MCF 10A (cell line): ENCODE measurements around the gene PARD3B. TPM values are rescaled to one million over a fixed set of nuclear protein-coding genes. Genes with fewer than 3 reads are reported as not detected.

Experiments
- BruUV-seq: library from RNA; stranded (reverse); fragments of 400-500 nt; replicated peaks from 2 replicates; lab custom pipeline; 2021; lab: Mats Ljungman, UMichigan
- CTCF ChIA-PET: fragments of 300-600 bp; sonication (Branson Sonifier 250); formaldehyde crosslinking; extraction: SDS; loops from one replicate; lab custom pipeline; 2021; ENCODE audit warnings: antibody characterized with exemption, inconsistent platforms; lab: Yijun Ruan, JAX
- POLR2A ChIA-PET: fragments of 300-600, 350-650 bp; sonication (Branson Sonifier 250); formaldehyde crosslinking; extraction: SDS; loops from one replicate; lab custom pipeline; 2020; ENCODE audit warnings: antibody characterized with exemption, inconsistent platforms; lab: Yijun Ruan, JAX
- DNase-seq: peaks from one replicate; pipeline ENCODE4 v3.0.0-alpha.2; 2018; ENCODE audit not compliant: unreplicated experiment
- H3K27ac Mint-ChIP-seq: one replicate; pipeline ENCODE4 v1.8.0; 2022; ENCODE audit warnings: mild to moderate bottlenecking, low read depth, mixed read lengths; ENCODE audit not compliant: unreplicated experiment
- H3K27me3 Mint-ChIP-seq: one replicate; pipeline ENCODE4 v1.8.0; 2022; ENCODE audit warnings: mixed read lengths; ENCODE audit not compliant: insufficient read depth, unreplicated experiment
- H3K36me3 Mint-ChIP-seq: one replicate; pipeline ENCODE4 v1.8.0; 2022; ENCODE audit warnings: mild to moderate bottlenecking, moderate library complexity, mixed read lengths; ENCODE audit not compliant: insufficient read depth, unreplicated experiment
- H3K4me1 Mint-ChIP-seq: one replicate; pipeline ENCODE4 v1.8.0; 2022; ENCODE audit warnings: mixed read lengths; ENCODE audit not compliant: insufficient read depth, unreplicated experiment
- H3K4me3 Mint-ChIP-seq: one replicate; pipeline ENCODE4 v1.8.0; 2022; ENCODE audit warnings: mild to moderate bottlenecking, moderate library complexity, mixed read lengths; ENCODE audit not compliant: unreplicated experiment
- H3K9me3 Mint-ChIP-seq: one replicate; pipeline ENCODE4 v1.8.0; 2022; ENCODE audit warnings: mixed read lengths; ENCODE audit not compliant: unreplicated experiment
- CTCF ChIP-seq: fragments of 200-600 bp; IDR thresholded peaks from one replicate; pipeline ENCODE4 v1.8.0; 2022; ENCODE audit warnings: antibody characterized with exemption, mild to moderate bottlenecking; ENCODE audit not compliant: unreplicated experiment
- intact Hi-C: fragments of 100-400 bp; cut with micrococcal nuclease; formaldehyde crosslinking; loops from 2 replicates; pipeline ENCODE4 v1.14.1; 2022
- total RNA-seq: library from RNA; stranded (reverse); gene quantifications from 2 replicates; pipeline ENCODE4 v1.2.3, GENCODE V29; 2022

The PARD3B gene
- total RNA-seq, 1 experiment from 2014 or later: 11.6 TPM

GRCh38 chr2:205052781-205053180 is 507.5 kb downstream of the PARD3B start:
- CTCF ChIA-PET: interaction anchor here (0.7 kb wide), 1 partner anchor 606 kb away, joined by 3 read pairs; no protein-coding TSS in a partner anchor
- Mint-ChIP-seq H3K27ac (no peak overlapping the region), H3K36me3 (peaks cover under 1% of the 10 kb centered on the region), H3K9me3 (peaks cover 2% of the 10 kb centered on the region), H3K4me1 (no peaks in the 10 kb centered on the region), H3K27me3 (no peaks in the 10 kb centered on the region), H3K4me3 (no peak overlapping the region)
- BruUV-seq: no TSS peak
- POLR2A ChIA-PET: no interaction called here
- intact Hi-C loops: loop anchor here (5.0 kb wide), 1 partner anchor 625 kb away; no protein-coding TSS in a partner anchor
- no peak for DNase-seq
- no peak for TF ChIP-seq CTCF

- BruUV-seq: no TSS peak
- H3K9me3 Mint-ChIP-seq: peaks cover 14% of the 10 kb centered on the region
- no peak for TF ChIP-seq CTCF
- ChIA-PET POLR2A (no interaction called here), CTCF (interaction anchor here (0.7 kb wide), 1 partner anchor 765 kb away, joined by 3 read pairs; no protein-coding TSS in a partner anchor)
- H3K27ac Mint-ChIP-seq: no peak overlapping the region
- H3K36me3 Mint-ChIP-seq: peaks cover 6% of the 10 kb centered on the region
- DNase-seq: no peak
- H3K4me1 Mint-ChIP-seq: no peaks in the 10 kb centered on the region
- intact Hi-C loops: loop anchor here (5.0 kb wide), 1 partner anchor 623 kb away; no protein-coding TSS in a partner anchor
- no peaks in the 10 kb centered on the region for H3K27me3 Mint-ChIP-seq
- no peak overlapping the region for H3K4me3 Mint-ChIP-seq
These were observed 508.6 kb downstream of the PARD3B start for GRCh38 chr2:205053827-205054410.

GRCh38 chr2:205054789-205055188 is 509.5 kb downstream of the PARD3B start:
- peaks cover 6% of the 10 kb centered on the region for H3K36me3 Mint-ChIP-seq
- TF ChIP-seq CTCF: no peak
- no peak overlapping the region for H3K4me3 Mint-ChIP-seq
- H3K9me3 Mint-ChIP-seq: peaks cover 16% of the 10 kb centered on the region
- POLR2A ChIA-PET: no interaction called here
- intact Hi-C loops: loop anchor here (5.0 kb wide), 1 partner anchor 623 kb away; no protein-coding TSS in a partner anchor
- H3K4me1 Mint-ChIP-seq: no peaks in the 10 kb centered on the region
- no peaks in the 10 kb centered on the region for H3K27me3 Mint-ChIP-seq
- BruUV-seq: no TSS peak
- CTCF ChIA-PET: no interaction called here
- H3K27ac Mint-ChIP-seq: no peak overlapping the region
- no peak for DNase-seq

GRCh38 chr2:205055251-205055650 is 510.0 kb downstream of the PARD3B start:
- no peak for TF ChIP-seq CTCF
- no peak overlapping the region for H3K4me3 Mint-ChIP-seq

More at GRCh38 chr2:205055251-205055650, 510.0 kb downstream of the PARD3B start:
- BruUV-seq: no TSS peak
- no peak for DNase-seq
- CTCF ChIA-PET: no interaction called here
- intact Hi-C loops: no loop called here
- H3K9me3 Mint-ChIP-seq: peaks cover 16% of the 10 kb centered on the region
- POLR2A ChIA-PET: no interaction called here
- no peaks in the 10 kb centered on the region for H3K4me1 Mint-ChIP-seq
- H3K36me3 Mint-ChIP-seq: peaks cover 6% of the 10 kb centered on the region
- H3K27me3 Mint-ChIP-seq: no peaks in the 10 kb centered on the region
- H3K27ac Mint-ChIP-seq: no peak overlapping the region
